Mesendoderm (in vitro differentiated cells): Measurements from ENCODE around the gene FRMD4A.
A peak's percentile ranks its signal among the peaks of the same experiment; 100 is the strongest.

ENCODE experiments used
- DNase-seq: peaks from one replicate; pipeline ENCODE4 v3.0.0; 2013
- H2AK5ac ChIP-seq: 2 replicates; pipeline ENCODE4 v1.6.1; 2013; ENCODE audit warnings: low read length, inconsistent platforms
- H2BK120ac ChIP-seq: 2 replicates; pipeline ENCODE4 v1.6.1; 2013; ENCODE audit warnings: low read depth, mild to moderate bottlenecking, low read length, moderate library complexity, mixed read lengths
- H2BK15ac ChIP-seq: replicated peaks from 2 replicates; pipeline ENCODE4 v1.6.1; 2013; ENCODE audit warnings: low read depth, mild to moderate bottlenecking, moderate library complexity
- H2BK5ac ChIP-seq: 2 replicates; pipeline ENCODE4 v1.6.1; 2013; ENCODE audit warnings: low read length, inconsistent platforms
- H3K18ac ChIP-seq: 2 replicates; pipeline ENCODE4 v1.6.1; 2013; ENCODE audit warnings: mild to moderate bottlenecking, low read length, mixed read lengths
- H3K23ac ChIP-seq: one replicate; pipeline ENCODE4 v1.6.1; 2013; ENCODE audit warnings: low read length
- H3K27ac ChIP-seq: 2 replicates; pipeline ENCODE4 v1.5.1; 2013; ENCODE audit warnings: low read depth, mild to moderate bottlenecking, inconsistent platforms, low read length, moderate library complexity
- H3K27me3 ChIP-seq: 2 replicates; pipeline ENCODE4 v1.6.1; 2013; ENCODE audit warnings: low read length, control low read depth, mild to moderate bottlenecking, inconsistent platforms; ENCODE audit not compliant: insufficient read depth, poor library complexity
- H3K36me3 ChIP-seq: 2 replicates; pipeline ENCODE4 v1.6.1; 2013; ENCODE audit warnings: low read length, inconsistent platforms; ENCODE audit not compliant: control insufficient read depth, insufficient read depth
- H3K4ac ChIP-seq: one replicate; pipeline ENCODE4 v1.6.1; 2013; ENCODE audit warnings: low read depth, mild to moderate bottlenecking, low read length, moderate library complexity
- H3K4me1 ChIP-seq: 2 replicates; pipeline ENCODE4 v1.6.1; 2013; ENCODE audit warnings: low read depth, low read length, inconsistent platforms; ENCODE audit not compliant: control insufficient read depth
- H3K4me2 ChIP-seq: 2 replicates; pipeline ENCODE4 v1.6.1; 2013; ENCODE audit warnings: low read length
- H3K4me3 ChIP-seq: 2 replicates; pipeline ENCODE4 v1.5.1; 2013; ENCODE audit warnings: mild to moderate bottlenecking, low read length
- H3K56ac ChIP-seq: one replicate; pipeline ENCODE4 v1.6.1; 2013; ENCODE audit warnings: low read length
- H3K79me1 ChIP-seq: 2 replicates; pipeline ENCODE4 v1.6.1; 2013; ENCODE audit warnings: low read length, inconsistent platforms
- H3K79me2 ChIP-seq: 2 replicates; pipeline ENCODE4 v1.6.1; 2013; ENCODE audit warnings: mild to moderate bottlenecking, low read length; ENCODE audit not compliant: control insufficient read depth, insufficient read depth
- H3K9ac ChIP-seq: 2 replicates; pipeline ENCODE4 v1.6.1; 2013; ENCODE audit warnings: low read length, inconsistent platforms
- H4K5ac ChIP-seq: one replicate; pipeline ENCODE4 v1.6.1; 2013; ENCODE audit warnings: low read length
- H4K8ac ChIP-seq: one replicate; pipeline ENCODE4 v1.6.1; 2013; ENCODE audit warnings: low read depth, mild to moderate bottlenecking, control low read depth, low read length, moderate library complexity
- WGBS: extraction: QIAGEN DNeasy Blood & Tissue Kit; methylation state at CpG from one replicate; pipeline ENCODE4 v1.1.7; 2013; ENCODE audit warnings: low lambda C conversion rate, missing lambda C conversion rate; ENCODE audit not compliant: insufficient coverage; ENCODE audit errors: extremely low coverage; 5-methylcytosine and 5-hydroxymethylcytosine counted together

The FRMD4A gene

DNA sequence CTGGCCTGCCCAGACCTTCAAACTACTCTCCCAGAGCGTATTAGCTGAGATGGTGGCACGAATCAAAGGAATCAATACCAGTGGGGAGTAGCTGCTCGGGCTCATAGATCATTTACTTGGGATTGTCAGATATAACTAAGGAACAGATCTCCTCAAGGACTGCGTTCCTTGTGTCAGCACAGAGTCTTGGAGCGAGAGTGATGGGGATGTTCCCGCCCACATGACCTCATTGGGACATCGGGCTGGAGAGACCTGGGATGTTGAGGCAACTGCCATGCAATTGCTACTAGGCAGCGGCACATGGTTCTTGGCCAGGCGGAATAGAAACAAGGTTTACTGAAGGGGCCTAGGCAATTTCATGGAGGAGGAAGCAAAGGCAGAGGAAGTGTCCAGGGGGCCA lies 132.6 kb downstream of the FRMD4A start:
- H3K36me3 ChIP-seq = no peaks in the 10 kb centered on the region
- H3K27ac ChIP-seq = no peak overlapping the region
- H3K9ac ChIP-seq = no peak overlapping the region
- no peak overlapping the region for H2BK5ac ChIP-seq
- no peak overlapping the region for H3K4me2 ChIP-seq
- H3K4me3 ChIP-seq = no peak overlapping the region
- H3K23ac ChIP-seq = no peak overlapping the region
- H3K4me1 ChIP-seq = peaks cover 2% of the 10 kb centered on the region
- no peaks in the 10 kb centered on the region for H3K79me1 ChIP-seq
- no peak overlapping the region for H3K56ac ChIP-seq
- DNase-seq = no peak
- WGBS = no CpG with 5 or more reads among the region's 9 CpGs
- no peaks in the 10 kb centered on the region for H3K79me2 ChIP-seq
- no peak overlapping the region for H2AK5ac ChIP-seq
- no peak overlapping the region for H4K8ac ChIP-seq
- no peak overlapping the region for H2BK15ac ChIP-seq
- H3K4ac ChIP-seq = no peak overlapping the region
- H3K18ac ChIP-seq = no peak overlapping the region
- H3K27me3 ChIP-seq = no peaks in the 10 kb centered on the region
- no peak overlapping the region for H2BK120ac ChIP-seq
- H4K5ac ChIP-seq = no peak overlapping the region

DNA sequence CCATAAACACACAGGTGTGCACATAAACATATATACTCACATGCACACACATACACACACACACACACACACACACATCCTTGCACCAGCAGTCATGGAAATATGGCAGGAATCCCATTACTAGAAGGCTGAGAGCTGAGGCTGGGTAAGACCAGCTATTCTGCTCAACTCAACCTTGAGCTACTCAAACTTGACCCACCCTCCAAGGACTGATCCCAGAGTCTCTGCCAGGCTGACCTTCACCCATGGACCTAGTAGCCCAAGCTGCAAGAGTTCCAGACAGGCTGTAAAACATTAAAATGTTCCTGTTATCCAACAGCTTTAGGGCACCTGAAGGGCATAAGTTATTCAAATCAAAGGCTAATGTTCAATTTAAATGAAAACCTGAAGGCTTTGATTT lies 134.6 kb downstream of the FRMD4A start:
- no peak overlapping the region for H3K56ac ChIP-seq
- H4K8ac ChIP-seq = no peak overlapping the region
- no peak for DNase-seq
- H3K79me1 ChIP-seq = no peaks in the 10 kb centered on the region
- H3K27me3 ChIP-seq = no peaks in the 10 kb centered on the region
- H2BK5ac ChIP-seq = no peak overlapping the region
- H3K9ac ChIP-seq = no peak overlapping the region
- H3K4me1 ChIP-seq = peaks cover 2% of the 10 kb centered on the region
- H3K23ac ChIP-seq = no peak overlapping the region
- no peak overlapping the region for H2BK120ac ChIP-seq
- H4K5ac ChIP-seq = no peak overlapping the region
- H3K27ac ChIP-seq = no peak overlapping the region
- H2AK5ac ChIP-seq = no peak overlapping the region
- no peak overlapping the region for H3K4me3 ChIP-seq
- no peaks in the 10 kb centered on the region for H3K36me3 ChIP-seq
- no peak overlapping the region for H3K4ac ChIP-seq
- H2BK15ac ChIP-seq = no peak overlapping the region
- H3K4me2 ChIP-seq = no peak overlapping the region
- no peak overlapping the region for H3K18ac ChIP-seq
- no peaks in the 10 kb centered on the region for H3K79me2 ChIP-seq

- DNase-seq = no peak
- Histone ChIP-seq H4K8ac (no peak overlapping the region), H3K79me1 (no peaks in the 10 kb centered on the region), H3K4ac (no peak overlapping the region), H3K23ac (no peak overlapping the region), H3K56ac (no peak overlapping the region), H2BK120ac (no peak overlapping the region), H3K4me2 (no peak overlapping the region), H2AK5ac (no peak overlapping the region), H3K4me3 (no peak overlapping the region), H3K27me3 (no peaks in the 10 kb centered on the region), H3K79me2 (no peaks in the 10 kb centered on the region), H2BK5ac (no peak overlapping the region), H3K18ac (no peak overlapping the region), H3K9ac (no peak overlapping the region), H3K27ac (no peak overlapping the region), H3K4me1 (peaks cover 2% of the 10 kb centered on the region), H4K5ac (no peak overlapping the region), H2BK15ac (no peak overlapping the region), H3K36me3 (no peaks in the 10 kb centered on the region)
- WGBS = no CpG with 5 or more reads among the region's 6 CpGs
Measured at GRCh38 chr10:14195433-14195832, 135.3 kb downstream of the FRMD4A start.

- Histone ChIP-seq H3K56ac (no peak overlapping the region), H2AK5ac (no peak overlapping the region), H3K27me3 (no peaks in the 10 kb centered on the region), H3K4ac (no peak overlapping the region), H3K36me3 (no peaks in the 10 kb centered on the region), H3K4me3 (no peak overlapping the region), H3K18ac (no peak overlapping the region), H3K79me2 (no peaks in the 10 kb centered on the region), H4K5ac (no peak overlapping the region), H3K79me1 (no peaks in the 10 kb centered on the region), H3K27ac (no peak overlapping the region), H2BK15ac (no peak overlapping the region), H3K23ac (no peak overlapping the region), H3K4me1 (peaks cover 2% of the 10 kb centered on the region), H2BK120ac (no peak overlapping the region), H3K4me2 (no peak overlapping the region), H2BK5ac (no peak overlapping the region), H4K8ac (no peak overlapping the region), H3K9ac (no peak overlapping the region)
- no CpG with 5 or more reads among the region's 2 CpGs for WGBS
- no peak for DNase-seq
Measured at GRCh38 chr10:14192746-14193145, 138.0 kb downstream of the FRMD4A start.

GRCh38 chr10:14191871-14192270 lies 138.9 kb downstream of the FRMD4A start:
- Histone ChIP-seq H3K9ac (no peak overlapping the region), H3K18ac (no peak overlapping the region), H3K4me3 (no peak overlapping the region), H3K4me2 (no peak overlapping the region), H3K79me2 (no peaks in the 10 kb centered on the region), H4K5ac (no peak overlapping the region), H3K27me3 (no peaks in the 10 kb centered on the region), H3K36me3 (no peaks in the 10 kb centered on the region), H4K8ac (no peak overlapping the region), H3K79me1 (no peaks in the 10 kb centered on the region), H2BK5ac (no peak overlapping the region), H3K56ac (no peak overlapping the region), H3K27ac (no peak overlapping the region), H3K4me1 (peaks cover 2% of the 10 kb centered on the region), H2AK5ac (no peak overlapping the region), H2BK15ac (no peak overlapping the region), H2BK120ac (no peak overlapping the region), H3K4ac (no peak overlapping the region), H3K23ac (no peak overlapping the region)
- WGBS = no CpG with 5 or more reads among the region's 1 CpG
- no peak for DNase-seq

DNA sequence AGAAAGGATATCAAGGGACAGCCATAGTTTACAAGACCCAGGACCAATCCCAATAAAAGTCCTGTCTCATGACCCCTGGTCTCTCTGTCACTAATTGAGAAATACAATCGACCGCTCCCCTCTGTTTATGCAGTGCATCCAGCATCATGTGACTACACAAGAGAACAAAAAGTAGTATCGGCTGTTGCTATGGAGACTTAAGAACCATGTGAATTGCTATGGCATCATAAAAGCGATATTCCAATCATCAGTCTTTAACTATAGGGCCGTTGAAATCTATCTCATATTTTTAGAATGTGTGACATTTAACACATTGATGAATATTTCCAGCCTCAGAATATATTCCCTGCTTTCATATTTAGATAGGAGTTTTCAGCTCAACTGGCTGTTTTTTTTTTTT lies 139.3 kb downstream of the FRMD4A start:
- Histone ChIP-seq H3K27ac (no peak overlapping the region), H3K4me2 (no peak overlapping the region), H2BK120ac (no peak overlapping the region), H3K23ac (no peak overlapping the region), H3K56ac (no peak overlapping the region), H3K9ac (no peak overlapping the region), H4K8ac (no peak overlapping the region), H2AK5ac (no peak overlapping the region), H3K79me2 (no peaks in the 10 kb centered on the region), H4K5ac (no peak overlapping the region), H3K18ac (peak overlapping the region; percentile 19), H3K79me1 (no peaks in the 10 kb centered on the region), H3K4me1 (peaks cover 2% of the 10 kb centered on the region), H3K36me3 (no peaks in the 10 kb centered on the region), H2BK15ac (no peak overlapping the region), H3K27me3 (no peaks in the 10 kb centered on the region), H2BK5ac (no peak overlapping the region), H3K4ac (no peak overlapping the region), H3K4me3 (no peak overlapping the region)
- no CpG with 5 or more reads among the region's 5 CpGs for WGBS
- no peak for DNase-seq
